Mesothelial cell of epicardium (in vitro differentiated cells): ENCODE results near the gene CDKN2A. TPM values are rescaled to one million over a fixed set of nuclear protein-coding genes. Genes with fewer than 3 reads are reported as not detected.

Experiments used
- DNase-seq, 2 experiments: peaks; one replicate each; pipeline ENCODE4 v3.0.0; 2021; ENCODE audit warnings: low spot score in 2 of 2; ENCODE audit not compliant: unreplicated experiment in 2 of 2
- H3K27ac Mint-ChIP-seq: 2 replicates; pipeline ENCODE4 v1.8.0; 2021; ENCODE audit warnings: mixed read lengths
- H3K27me3 Mint-ChIP-seq: 2 replicates; pipeline ENCODE4 v1.8.0; 2021; ENCODE audit warnings: low read depth, mixed read lengths
- H3K36me3 Mint-ChIP-seq: 2 replicates; pipeline ENCODE4 v1.8.0; 2021; ENCODE audit warnings: mixed read lengths
- H3K4me1 Mint-ChIP-seq: 2 replicates; pipeline ENCODE4 v1.8.0; 2021; ENCODE audit warnings: mixed read lengths
- H3K4me3 Mint-ChIP-seq: 2 replicates; pipeline ENCODE4 v1.8.0; 2021; ENCODE audit warnings: mild to moderate bottlenecking, moderate library complexity, mixed read lengths
- H3K9me3 Mint-ChIP-seq: 2 replicates; pipeline ENCODE4 v1.8.0; 2021; ENCODE audit warnings: mixed read lengths
- total RNA-seq: library from RNA; stranded (reverse); gene quantifications from 3 replicates; pipeline ENCODE4 v1.2.1, GENCODE V29; 2021
- TF ChIP-seq, protein P1 (sequence below): fragments of 200-600 bp; sonication (generic); IDR thresholded peaks from one replicate; pipeline ENCODE4 v1.5.0; 2021; ENCODE audit warnings: antibody characterized with exemption; ENCODE audit not compliant: unreplicated experiment

The CDKN2A gene
- total RNA-seq, 1 donor from 2014 or later, result 86.1 TPM

DNA sequence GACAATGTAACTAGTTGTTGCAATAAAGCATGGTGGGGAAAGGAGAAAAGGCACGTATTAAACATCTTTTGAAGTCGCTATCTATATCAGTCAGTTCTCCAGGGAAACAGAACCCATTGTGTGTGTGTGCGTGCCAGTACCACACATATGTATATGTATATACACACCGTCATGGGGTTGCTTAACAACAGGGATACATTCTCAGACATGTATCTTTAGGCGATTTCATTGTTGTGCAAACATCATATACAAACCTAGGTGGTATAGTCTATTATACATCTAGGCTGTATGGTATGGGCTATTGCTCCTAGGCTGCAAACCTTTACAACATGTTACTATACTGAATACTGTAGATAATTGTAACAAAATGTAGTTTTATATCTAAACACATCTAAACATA, 2.7 kb upstream of the CDKN2A start:
- Mint-ChIP-seq H3K4me3 (peak overlapping the region; percentile 94), H3K9me3 (no peaks in the 10 kb centered on the region), H3K4me1 (peaks cover 16% of the 10 kb centered on the region), H3K27me3 (peaks cover 7% of the 10 kb centered on the region), H3K36me3 (no peaks in the 10 kb centered on the region), H3K27ac (peak overlapping the region; percentile 31)
- DNase-seq, result no peak
- TF ChIP-seq, protein P1, sequence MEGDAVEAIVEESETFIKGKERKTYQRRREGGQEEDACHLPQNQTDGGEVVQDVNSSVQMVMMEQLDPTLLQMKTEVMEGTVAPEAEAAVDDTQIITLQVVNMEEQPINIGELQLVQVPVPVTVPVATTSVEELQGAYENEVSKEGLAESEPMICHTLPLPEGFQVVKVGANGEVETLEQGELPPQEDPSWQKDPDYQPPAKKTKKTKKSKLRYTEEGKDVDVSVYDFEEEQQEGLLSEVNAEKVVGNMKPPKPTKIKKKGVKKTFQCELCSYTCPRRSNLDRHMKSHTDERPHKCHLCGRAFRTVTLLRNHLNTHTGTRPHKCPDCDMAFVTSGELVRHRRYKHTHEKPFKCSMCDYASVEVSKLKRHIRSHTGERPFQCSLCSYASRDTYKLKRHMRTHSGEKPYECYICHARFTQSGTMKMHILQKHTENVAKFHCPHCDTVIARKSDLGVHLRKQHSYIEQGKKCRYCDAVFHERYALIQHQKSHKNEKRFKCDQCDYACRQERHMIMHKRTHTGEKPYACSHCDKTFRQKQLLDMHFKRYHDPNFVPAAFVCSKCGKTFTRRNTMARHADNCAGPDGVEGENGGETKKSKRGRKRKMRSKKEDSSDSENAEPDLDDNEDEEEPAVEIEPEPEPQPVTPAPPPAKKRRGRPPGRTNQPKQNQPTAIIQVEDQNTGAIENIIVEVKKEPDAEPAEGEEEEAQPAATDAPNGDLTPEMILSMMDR, result no peak

DNA sequence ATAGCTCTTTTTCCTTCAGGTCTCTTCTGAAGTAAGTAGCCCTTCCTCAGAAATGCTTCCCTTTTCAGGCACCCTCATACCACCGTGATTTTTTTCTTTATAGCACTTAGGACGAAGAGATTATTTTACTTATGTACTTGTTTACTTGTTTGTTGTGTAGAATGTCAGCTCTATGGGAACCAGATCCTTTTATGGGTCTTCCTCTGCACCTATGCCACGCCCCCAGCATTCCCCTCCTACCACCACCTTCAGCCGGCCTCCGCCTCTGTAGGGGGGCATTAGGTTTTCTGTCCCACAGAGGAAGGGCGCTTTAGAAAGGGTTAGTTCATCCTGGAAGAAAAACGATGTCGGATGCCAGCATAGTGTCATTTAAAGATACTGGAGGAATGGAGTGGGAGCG, 2.2 kb upstream of the CDKN2A start:
- TF ChIP-seq, protein P1, result no peak
- Mint-ChIP-seq H3K9me3 (no peaks in the 10 kb centered on the region), H3K4me1 (peaks cover 19% of the 10 kb centered on the region), H3K27me3 (peaks cover 8% of the 10 kb centered on the region), H3K27ac (peak overlapping the region; percentile 31), H3K36me3 (no peaks in the 10 kb centered on the region), H3K4me3 (peak overlapping the region; percentile 94)
- no peak for DNase-seq

DNA sequence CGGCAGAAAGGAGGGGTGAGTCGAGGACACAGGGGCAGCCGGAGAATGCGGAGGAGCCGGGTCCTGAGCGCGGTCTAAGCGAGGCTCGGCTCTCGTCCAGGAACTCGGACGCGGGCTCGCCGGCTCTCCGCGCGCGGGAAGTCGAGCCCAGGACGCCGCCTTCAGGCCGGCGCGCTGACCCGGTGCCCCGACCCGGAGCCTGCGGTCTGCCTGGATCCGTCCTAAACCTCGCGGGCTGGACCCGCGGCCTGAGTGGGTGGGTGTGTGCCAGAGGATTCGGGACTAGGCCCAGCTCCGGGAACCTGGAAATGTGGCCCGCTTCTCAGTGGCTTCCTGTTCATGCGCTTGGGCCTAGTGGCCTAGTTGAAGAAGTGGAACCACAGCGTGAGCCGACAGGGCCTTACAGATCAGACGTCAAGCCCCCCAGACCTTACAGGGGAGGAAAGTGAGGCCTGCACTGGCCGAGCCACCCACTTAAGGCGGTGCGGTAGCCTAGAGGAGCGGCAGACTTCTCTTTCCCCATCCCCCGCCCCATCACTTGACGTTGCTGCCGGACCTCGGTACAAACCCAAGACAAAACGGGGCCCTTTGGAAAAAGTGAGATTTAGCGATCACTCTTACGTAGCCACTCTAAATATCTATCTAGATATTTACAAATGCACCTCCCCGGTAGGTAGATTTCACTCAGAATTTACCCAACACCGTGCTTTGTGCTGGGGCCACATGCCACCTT, 1.6 kb upstream of the CDKN2A start:
- H3K36me3 Mint-ChIP-seq, result no peaks in the 10 kb centered on the region
- peaks cover 11% of the 10 kb centered on the region for H3K27me3 Mint-ChIP-seq
- H3K4me1 Mint-ChIP-seq, result peaks cover 23% of the 10 kb centered on the region
- DNase-seq, result peak; percentile 32 to 66
- peak overlapping the region; percentile 94 for H3K4me3 Mint-ChIP-seq
- H3K27ac Mint-ChIP-seq, result peak overlapping the region; percentile 98
- no peaks in the 10 kb centered on the region for H3K9me3 Mint-ChIP-seq
- TF ChIP-seq, protein P1, result no peak

DNA sequence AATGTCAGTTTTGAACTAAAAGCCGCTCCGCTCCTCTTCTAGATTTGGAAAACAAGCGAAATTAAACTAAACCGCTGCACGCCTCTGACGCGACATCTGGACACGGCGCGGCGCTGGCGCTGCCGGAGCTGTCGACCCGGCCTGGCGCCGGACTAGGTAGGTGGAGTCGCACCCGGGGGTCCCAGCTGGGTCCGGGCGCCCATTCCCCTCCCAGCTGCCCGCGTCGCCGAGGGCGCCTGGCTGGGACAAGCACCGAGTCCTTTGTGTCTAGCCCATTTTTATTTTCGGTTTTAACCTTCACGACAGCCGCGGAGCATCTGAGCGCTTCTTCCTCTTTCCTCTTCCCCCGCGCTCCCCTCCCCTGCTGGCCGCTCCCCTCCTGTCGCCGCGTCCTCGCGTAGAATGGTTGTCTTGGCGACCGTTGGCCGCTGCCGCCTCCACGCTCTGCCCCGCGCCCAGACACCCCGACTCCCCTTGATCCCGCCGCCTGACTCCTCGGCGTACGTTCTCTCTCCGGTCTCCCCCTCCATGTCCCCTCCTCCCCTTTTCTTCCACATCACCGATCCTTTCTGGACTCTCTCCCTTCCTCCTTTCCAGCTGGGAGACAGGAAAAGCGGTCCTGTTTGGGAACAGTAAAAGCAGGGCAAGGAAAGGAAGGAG, 944 bp upstream of the CDKN2A start:
- Mint-ChIP-seq H3K36me3 (no peaks in the 10 kb centered on the region), H3K4me1 (peaks cover 25% of the 10 kb centered on the region), H3K27me3 (peaks cover 17% of the 10 kb centered on the region), H3K27ac (peak overlapping the region; percentile 98), H3K4me3 (peak overlapping the region; percentile 94), H3K9me3 (no peaks in the 10 kb centered on the region)
- peak; percentile 48 to 76 for DNase-seq
- TF ChIP-seq, protein P1, result no peak

DNA sequence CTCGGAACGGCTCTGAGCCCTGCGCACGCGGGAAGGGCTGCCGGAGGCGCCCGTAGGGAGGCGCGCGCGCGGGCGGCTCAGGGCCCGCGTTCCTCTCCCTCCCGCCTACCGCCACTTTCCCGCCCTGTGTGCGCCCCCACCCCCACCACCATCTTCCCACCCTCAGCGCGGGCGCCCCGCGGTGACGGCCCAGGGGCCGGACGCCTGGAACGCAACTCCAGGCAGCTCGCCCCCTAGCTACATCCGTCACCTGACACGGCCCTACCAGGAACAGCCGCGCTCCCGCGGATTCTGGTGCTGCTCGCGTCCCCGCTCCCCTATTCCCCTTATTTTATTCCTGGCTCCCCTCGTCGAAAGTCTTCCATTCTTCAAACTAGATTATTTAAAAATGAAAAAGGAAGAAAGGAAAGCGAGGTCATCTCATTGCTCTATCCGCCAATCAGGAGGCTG, 389 bp upstream of the CDKN2A start, which contains the start of gene CDKN2B-AS1:
CDKN2B-AS1 (plus strand) TSS at position 236 of the 450 bp plus-strand sequence.
- DNase-seq, result peak; percentile 65 to 77
- TF ChIP-seq, protein P1, result no peak
- Mint-ChIP-seq H3K4me3 (peak within 1 kb of the TSS; percentile 94), H3K9me3 (no peaks in the 10 kb centered on the region), H3K36me3 (peaks cover 2% of the 10 kb centered on the region), H3K27me3 (peaks cover 23% of the 10 kb centered on the region), H3K27ac (peak within 1 kb of the TSS; percentile 98), H3K4me1 (peaks cover 25% of the 10 kb centered on the region)
